WTC11 (cell line): Measurements from ENCODE around the gene BTN2A1.

ENCODE experiments used
- SP1 ChIP-seq: sonication (generic); formaldehyde crosslinking; conservative IDR thresholded peaks from 2 replicates; pipeline ENCODE4 v1.8.1; 2022; ENCODE audit warnings: missing genetic modification reagents
- TF ChIP-seq, protein P1 (sequence below): sonication (generic); formaldehyde crosslinking; IDR thresholded peaks from 2 replicates; pipeline ENCODE4 v1.8.1; 2023; ENCODE audit warnings: mild to moderate bottlenecking, missing genetic modification reagents
- TF ChIP-seq, protein P2 (sequence below): fragments of 200-600 bp; IDR thresholded peaks from 2 replicates; pipeline ENCODE4 v1.8.0; 2022; ENCODE audit warnings: antibody characterized with exemption

DNA sequence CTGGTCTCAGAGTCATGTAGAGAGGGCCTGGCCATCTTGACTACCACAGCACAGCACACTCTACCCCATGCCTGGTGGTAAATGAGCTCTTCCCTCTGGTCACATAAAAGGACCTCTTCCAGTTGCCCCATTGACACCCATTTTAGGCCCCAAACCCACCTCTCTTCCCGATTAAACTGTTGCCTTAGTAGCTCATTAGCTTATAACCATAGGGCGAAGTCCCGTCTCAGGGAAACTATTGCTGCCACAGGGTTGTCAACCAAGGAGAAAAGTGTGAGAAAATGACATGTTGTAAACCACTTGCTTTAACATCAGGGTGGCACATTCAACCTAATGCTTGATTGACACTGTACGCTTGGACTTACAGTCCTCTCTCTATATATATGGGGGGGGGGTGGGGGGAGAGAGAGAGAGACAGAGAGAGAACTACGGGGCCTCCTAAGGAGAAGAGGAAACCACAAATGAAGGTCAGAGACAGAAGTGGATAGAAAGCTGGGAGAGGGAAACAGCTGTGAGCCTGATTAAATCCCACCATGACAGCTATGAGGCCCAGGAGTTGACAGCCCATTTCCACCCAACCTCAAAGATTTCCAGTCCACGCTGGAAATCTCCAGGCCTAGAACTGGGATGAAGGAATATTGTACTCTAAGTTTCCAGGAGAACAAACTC is 27.5 kb downstream of the BTN2A1 start:
- TF ChIP-seq, protein P1, sequence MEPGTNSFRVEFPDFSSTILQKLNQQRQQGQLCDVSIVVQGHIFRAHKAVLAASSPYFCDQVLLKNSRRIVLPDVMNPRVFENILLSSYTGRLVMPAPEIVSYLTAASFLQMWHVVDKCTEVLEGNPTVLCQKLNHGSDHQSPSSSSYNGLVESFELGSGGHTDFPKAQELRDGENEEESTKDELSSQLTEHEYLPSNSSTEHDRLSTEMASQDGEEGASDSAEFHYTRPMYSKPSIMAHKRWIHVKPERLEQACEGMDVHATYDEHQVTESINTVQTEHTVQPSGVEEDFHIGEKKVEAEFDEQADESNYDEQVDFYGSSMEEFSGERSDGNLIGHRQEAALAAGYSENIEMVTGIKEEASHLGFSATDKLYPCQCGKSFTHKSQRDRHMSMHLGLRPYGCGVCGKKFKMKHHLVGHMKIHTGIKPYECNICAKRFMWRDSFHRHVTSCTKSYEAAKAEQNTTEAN (CRISPR knock-in tag) = no peak
- TF ChIP-seq, protein P2, sequence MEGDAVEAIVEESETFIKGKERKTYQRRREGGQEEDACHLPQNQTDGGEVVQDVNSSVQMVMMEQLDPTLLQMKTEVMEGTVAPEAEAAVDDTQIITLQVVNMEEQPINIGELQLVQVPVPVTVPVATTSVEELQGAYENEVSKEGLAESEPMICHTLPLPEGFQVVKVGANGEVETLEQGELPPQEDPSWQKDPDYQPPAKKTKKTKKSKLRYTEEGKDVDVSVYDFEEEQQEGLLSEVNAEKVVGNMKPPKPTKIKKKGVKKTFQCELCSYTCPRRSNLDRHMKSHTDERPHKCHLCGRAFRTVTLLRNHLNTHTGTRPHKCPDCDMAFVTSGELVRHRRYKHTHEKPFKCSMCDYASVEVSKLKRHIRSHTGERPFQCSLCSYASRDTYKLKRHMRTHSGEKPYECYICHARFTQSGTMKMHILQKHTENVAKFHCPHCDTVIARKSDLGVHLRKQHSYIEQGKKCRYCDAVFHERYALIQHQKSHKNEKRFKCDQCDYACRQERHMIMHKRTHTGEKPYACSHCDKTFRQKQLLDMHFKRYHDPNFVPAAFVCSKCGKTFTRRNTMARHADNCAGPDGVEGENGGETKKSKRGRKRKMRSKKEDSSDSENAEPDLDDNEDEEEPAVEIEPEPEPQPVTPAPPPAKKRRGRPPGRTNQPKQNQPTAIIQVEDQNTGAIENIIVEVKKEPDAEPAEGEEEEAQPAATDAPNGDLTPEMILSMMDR = no peak
- no peak for TF ChIP-seq SP1 (CRISPR knock-in tag)
